Neutrophil (primary cell): ENCODE results near the gene PPTC7.
"Not testable (repeated sequence)": the region's sequence is repeated elsewhere in the genome, so short reads cannot be mapped to it uniquely, and the experiment has no call there.

Experiments
- H3K27ac ChIP-seq: fragments of 200-600 bp; sonication (generic); 2 replicates; pipeline ENCODE4 v1.5.1; 2016; ENCODE audit warnings: mild to moderate bottlenecking, moderate library complexity
- H3K27me3 ChIP-seq: fragments of 200-600 bp; sonication (generic); 2 replicates; pipeline ENCODE4 v1.6.0; 2016; ENCODE audit warnings: mild to moderate bottlenecking
- H3K36me3 ChIP-seq: fragments of 200-600 bp; sonication (generic); 2 replicates; pipeline ENCODE4 v1.5.1; 2017
- H3K4me1 ChIP-seq, 2 experiments: fragments of 200-600 bp in 1 of 2; sonication (generic) in 1 of 2; 1 replicate in 1 of 2; 2 replicates in 1 of 2; pipeline versions ENCODE4 v1.5.1 to v1.6.1; 2013 to 2016; ENCODE audit warnings: low read depth in 1 of 2, low read length in 1 of 2, mild to moderate bottlenecking in 1 of 2, moderate library complexity in 1 of 2; ENCODE audit not compliant: control insufficient read depth in 1 of 2, insufficient read depth in 1 of 2
- H3K4me3 ChIP-seq, 2 experiments: fragments of 200-600 bp in 1 of 2; sonication (generic) in 1 of 2; 1 replicate in 1 of 2; 2 replicates in 1 of 2; pipeline ENCODE4 v1.5.1; 2013 to 2016; ENCODE audit warnings: low read depth in 1 of 2, low read length in 1 of 2, mild to moderate bottlenecking in 1 of 2, moderate library complexity in 1 of 2
- H3K9me3 ChIP-seq: fragments of 200-600 bp; sonication (generic); 2 replicates; pipeline ENCODE4 v1.5.1; 2016
- CTCF ChIP-seq: fragments of 200-600 bp; sonication (generic); IDR thresholded peaks from 2 replicates; pipeline ENCODE4 v1.5.1; 2016; ENCODE audit warnings: antibody characterized with exemption

The PPTC7 gene

DNA sequence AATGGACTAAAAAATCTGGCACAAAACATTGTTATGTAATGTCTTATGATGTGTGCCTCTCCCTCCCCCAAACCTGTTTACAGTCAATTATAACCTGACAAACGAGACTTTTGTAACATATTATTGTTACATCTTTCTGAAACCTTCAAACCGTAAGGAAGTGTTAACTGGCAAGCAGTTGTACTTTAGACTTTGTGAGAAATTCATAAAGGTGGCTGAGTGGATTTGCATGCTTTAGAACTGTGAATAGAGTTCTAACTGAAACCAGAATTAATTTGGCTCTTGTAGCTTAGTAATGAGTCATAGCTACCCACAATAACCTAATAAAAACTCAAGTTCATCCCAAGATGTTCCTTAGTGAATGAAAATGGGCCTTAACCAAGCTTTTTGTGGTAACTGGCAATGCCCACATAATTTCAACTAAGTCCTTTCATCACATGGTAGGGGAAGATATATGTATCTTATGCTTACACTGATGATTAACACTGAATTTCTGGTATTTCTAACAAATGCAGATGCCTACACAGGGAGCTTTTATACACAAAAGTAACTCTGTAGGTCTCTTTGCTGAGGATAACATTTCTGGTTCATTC lies 51.3 kb downstream of the PPTC7 start:
- Histone ChIP-seq H3K9me3 (no peaks in the 10 kb centered on the region), H3K4me3 (no peak overlapping the region), H3K4me1 (no peaks in the 10 kb centered on the region), H3K27ac (no peak overlapping the region), H3K27me3 (no peaks in the 10 kb centered on the region), H3K36me3 (peaks cover 53% of the 10 kb centered on the region)
- TF ChIP-seq CTCF = no peak

GRCh38 chr12:110530511-110530910 lies 52.6 kb downstream of the PPTC7 start:
- no peak overlapping the region for H3K27ac ChIP-seq
- peaks cover 40% of the 10 kb centered on the region for H3K36me3 ChIP-seq
- H3K27me3 ChIP-seq = no peaks in the 10 kb centered on the region
- H3K9me3 ChIP-seq = no peaks in the 10 kb centered on the region
- H3K4me3 ChIP-seq = no peak overlapping the region
- TF ChIP-seq CTCF = no peak
- no peaks in the 10 kb centered on the region for H3K4me1 ChIP-seq

GRCh38 chr12:110528277-110528839 lies 54.8 kb downstream of the PPTC7 start:
- peaks cover 28% of the 10 kb centered on the region for H3K36me3 ChIP-seq
- no peaks in the 10 kb centered on the region for H3K4me1 ChIP-seq
- H3K4me3 ChIP-seq = no peak overlapping the region
- H3K27ac ChIP-seq = no peak overlapping the region
- no peak for TF ChIP-seq CTCF
- H3K27me3 ChIP-seq = no peaks in the 10 kb centered on the region
- no peaks in the 10 kb centered on the region for H3K9me3 ChIP-seq

GRCh38 chr12:110520876-110521712 lies 62.0 kb downstream of the PPTC7 start:
- H3K36me3 ChIP-seq, H3K4me1 ChIP-seq, H3K9me3 ChIP-seq, H3K27me3 ChIP-seq, H3K4me3 ChIP-seq, H3K27ac ChIP-seq: not testable (repeated sequence)

GRCh38 chr12:110518014-110518413 lies 65.1 kb downstream of the PPTC7 start:
- H3K4me1 ChIP-seq, H3K36me3 ChIP-seq, H3K9me3 ChIP-seq, H3K4me3 ChIP-seq, H3K27me3 ChIP-seq, H3K27ac ChIP-seq: not testable (repeated sequence)

- Histone ChIP-seq H3K4me1 (no peaks in the 10 kb centered on the region), H3K27me3 (no peaks in the 10 kb centered on the region), H3K36me3 (no peaks in the 10 kb centered on the region), H3K4me3 (no peak overlapping the region), H3K27ac (no peak overlapping the region), H3K9me3 (no peaks in the 10 kb centered on the region)
- no peak for TF ChIP-seq CTCF
Measured at GRCh38 chr12:110516995-110517394, 66.1 kb downstream of the PPTC7 start.
